BE2C (cell line): ENCODE results near the gene ZBTB16.

Experiments
- DNase-seq: peaks from one replicate; pipeline ENCODE4 v3.0.0-alpha.2; 2020
- H3K27me3 ChIP-seq: fragments of 250-450 bp; sonication (Bioruptor Pico); 2 replicates; pipeline ENCODE4 v1.5.1; 2020; ENCODE audit warnings: mild to moderate bottlenecking
- H3K36me3 ChIP-seq: fragments of 250-450 bp; sonication (Bioruptor Pico); 2 replicates; pipeline ENCODE4 v1.5.1; 2020; ENCODE audit warnings: mild to moderate bottlenecking
- H3K4me1 ChIP-seq: fragments of 250-450 bp; sonication (Bioruptor Pico); 2 replicates; pipeline ENCODE4 v1.5.1; 2020
- H3K4me3 ChIP-seq: 2 replicates; pipeline ENCODE4 v1.5.1; 2011; ENCODE audit warnings: low read depth, low read length
- H3K9me3 ChIP-seq: fragments of 250-450 bp; sonication (Bioruptor Pico); 2 replicates; pipeline ENCODE4 v1.5.1; 2020
- CTCF ChIP-seq: IDR thresholded peaks from 2 replicates; pipeline ENCODE4 v1.5.1; 2012; ENCODE audit warnings: mild to moderate bottlenecking, low read depth, low read length

The ZBTB16 gene

GRCh38 chr11:114236829-114237228 is 177.3 kb downstream of the ZBTB16 start:
- Histone ChIP-seq H3K36me3 (no peaks in the 10 kb centered on the region), H3K4me3 (no peak overlapping the region), H3K27me3 (peaks cover 39% of the 10 kb centered on the region), H3K4me1 (no peaks in the 10 kb centered on the region; the same call in none of the 2 replicates), H3K9me3 (no peaks in the 10 kb centered on the region)
- DNase-seq: no peak
- no peak for TF ChIP-seq CTCF

GRCh38 chr11:114237321-114238280 is 178.1 kb downstream of the ZBTB16 start:
- no peaks in the 10 kb centered on the region for H3K9me3 ChIP-seq
- DNase-seq: no peak
- peaks cover 39% of the 10 kb centered on the region for H3K27me3 ChIP-seq
- no peak overlapping the region for H3K4me3 ChIP-seq
- no peaks in the 10 kb centered on the region; the same call in none of the 2 replicates for H3K4me1 ChIP-seq
- no peak for TF ChIP-seq CTCF
- H3K36me3 ChIP-seq: no peaks in the 10 kb centered on the region

GRCh38 chr11:114239753-114240161 is 180.2 kb downstream of the ZBTB16 start:
- H3K4me3 ChIP-seq: no peak overlapping the region
- TF ChIP-seq CTCF: no peak
- DNase-seq: no peak
- H3K4me1 ChIP-seq: no peaks in the 10 kb centered on the region; the same call in 1 of the 2 replicates
- H3K27me3 ChIP-seq: peaks cover 34% of the 10 kb centered on the region
- no peaks in the 10 kb centered on the region for H3K36me3 ChIP-seq
- no peaks in the 10 kb centered on the region for H3K9me3 ChIP-seq

GRCh38 chr11:114242032-114242431 is 182.5 kb downstream of the ZBTB16 start:
- H3K36me3 ChIP-seq: no peaks in the 10 kb centered on the region
- no peak overlapping the region for H3K4me3 ChIP-seq
- peaks cover 26% of the 10 kb centered on the region for H3K27me3 ChIP-seq
- no peak for TF ChIP-seq CTCF
- no peaks in the 10 kb centered on the region; the same call in 1 of the 2 replicates for H3K4me1 ChIP-seq
- no peaks in the 10 kb centered on the region for H3K9me3 ChIP-seq
- no peak for DNase-seq

- DNase-seq: no peak
- no peak for TF ChIP-seq CTCF
- no peak overlapping the region for H3K4me3 ChIP-seq
These were observed 184.2 kb downstream of the ZBTB16 start for GRCh38 chr11:114243461-114244372.

More at GRCh38 chr11:114243461-114244372, 184.2 kb downstream of the ZBTB16 start:
- no peaks in the 10 kb centered on the region for H3K4me1 ChIP-seq
- no peaks in the 10 kb centered on the region for H3K9me3 ChIP-seq
- no peaks in the 10 kb centered on the region for H3K36me3 ChIP-seq
- peaks cover 13% of the 10 kb centered on the region for H3K27me3 ChIP-seq
